Common myeloid progenitor, CD34-positive (primary cell): ENCODE measurements around the gene C16orf90. TPM values are rescaled to one million over a fixed set of nuclear protein-coding genes. Genes with fewer than 3 reads are reported as not detected.

ENCODE experiments used
- CTCF ChIA-PET: fragments of 350-600 bp; sonication (Branson Sonifier 250); formaldehyde crosslinking; loops from one replicate; lab custom pipeline; 2021; ENCODE audit warnings: antibody characterized with exemption; lab: Charles Lee
- POLR2A ChIA-PET: fragments of 350-600 bp; sonication (Branson Sonifier 250); formaldehyde crosslinking; loops from one replicate; lab custom pipeline; 2021; ENCODE audit warnings: antibody characterized with exemption; lab: Charles Lee
- DNase-seq, 3 donors: peaks; one replicate each; pipeline versions ENCODE4 v3.0.0 to v3.0.0-alpha.2; 2013
- H3K27ac ChIP-seq, 2 experiments: 1 replicate in 1 of 2; 2 replicates in 1 of 2; pipeline ENCODE4 v1.7.0; 2013; ENCODE audit warnings: inconsistent platforms in 2 of 2, low read length in 2 of 2, mild to moderate bottlenecking in 2 of 2, low read depth in 1 of 2, moderate library complexity in 1 of 2; ENCODE audit not compliant: severe bottlenecking in 2 of 2, insufficient read depth in 1 of 2, poor library complexity in 1 of 2
- H3K27me3 ChIP-seq, 5 experiments: replicated peaks in 2 of 5; 1 replicate in 3 of 5; 2 replicates in 2 of 5; pipeline versions ENCODE4 v1.6.1 to v1.7.0; 2013; ENCODE audit warnings: low read length in 4 of 5, mild to moderate bottlenecking in 2 of 5, moderate library complexity in 2 of 5, inconsistent platforms in 1 of 5; ENCODE audit not compliant: insufficient read depth in 5 of 5, control insufficient read depth in 4 of 5
- H3K36me3 ChIP-seq, 4 experiments: 1 replicate in 2 of 4; 2 replicates in 2 of 4; pipeline versions ENCODE4 v1.6.1 to v1.7.0; 2013; ENCODE audit warnings: low read length in 3 of 4, control low read depth in 1 of 4, mild to moderate bottlenecking in 1 of 4; ENCODE audit not compliant: control insufficient read depth in 4 of 4, insufficient read depth in 4 of 4
- H3K4me1 ChIP-seq, 4 experiments: 1 replicate in 3 of 4; 2 replicates in 1 of 4; pipeline versions ENCODE4 v1.6.1 to v1.7.1; 2013; ENCODE audit warnings: low read length in 3 of 4, mild to moderate bottlenecking in 3 of 4, control low read depth in 1 of 4, inconsistent platforms in 1 of 4, moderate library complexity in 1 of 4; ENCODE audit not compliant: control insufficient read depth in 4 of 4, insufficient read depth in 4 of 4; ENCODE audit errors: control extremely low read depth in 1 of 4
- H3K4me3 ChIP-seq, 7 experiments: 1 replicate in 4 of 7; 2 replicates in 3 of 7; pipeline versions ENCODE4 v1.5.1 to v1.7.0; 2013; ENCODE audit warnings: mild to moderate bottlenecking in 7 of 7, low read length in 6 of 7, moderate library complexity in 6 of 7, inconsistent platforms in 2 of 7, low read depth in 2 of 7, control low read depth in 1 of 7; ENCODE audit not compliant: insufficient read depth in 4 of 7, control insufficient read depth in 1 of 7; ENCODE audit errors: extremely low read depth in 1 of 7
- H3K9me3 ChIP-seq, 5 experiments: 1 replicate in 4 of 5; 2 replicates in 1 of 5; pipeline versions ENCODE4 v1.6.1 to v1.7.1; 2013; ENCODE audit warnings: low read length in 4 of 5, mild to moderate bottlenecking in 2 of 5, inconsistent platforms in 1 of 5, low read depth in 1 of 5, moderate library complexity in 1 of 5; ENCODE audit not compliant: control insufficient read depth in 4 of 5, insufficient read depth in 2 of 5; ENCODE audit errors: control extremely low read depth in 1 of 5
- WGBS: methylation state at CpG from one replicate; pipeline ENCODE4 v1.1.5; 2013; ENCODE audit not compliant: insufficient coverage; 5-methylcytosine and 5-hydroxymethylcytosine counted together
- polyA plus RNA-seq: library from polyadenylated mRNA; unstranded; fragments of 120-200 nt; gene quantifications from one replicate; pipeline ENCODE4 v1.2.1, GENCODE V29; 2013

C16orf90 gene
- not detected for polyA plus RNA-seq

DNA sequence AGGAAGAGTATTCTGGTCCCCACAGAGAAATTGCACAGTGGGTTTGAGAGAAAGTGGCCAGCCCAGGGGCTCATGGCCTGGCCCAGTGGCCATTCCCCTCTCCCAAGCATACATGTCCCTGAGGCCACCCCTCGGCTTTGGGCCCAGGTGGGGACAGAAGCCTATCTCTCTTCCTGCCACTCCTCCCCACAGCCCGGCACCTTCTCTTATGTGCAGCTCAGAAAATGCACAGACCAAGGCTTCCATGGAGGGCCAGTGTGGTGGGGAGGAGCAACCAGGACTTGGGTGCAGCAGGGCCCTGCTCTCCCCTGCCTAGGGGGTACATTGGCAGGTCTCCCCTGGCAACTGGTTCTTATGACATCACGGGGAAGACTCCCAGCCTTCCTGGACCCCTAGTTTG, at the start of gene C16orf90:
C16orf90 (minus strand) TSS at position 314 of the 400 bp plus-strand sequence; CDS start at position 246, 68 bp downstream.
- Histone ChIP-seq H3K27me3 (no peaks in the 10 kb centered on the region), H3K27ac (no peak within 1 kb of the TSS), H3K4me3 (no peak within 1 kb of the TSS), H3K36me3 (no peaks in the 10 kb centered on the region), H3K9me3 (no peaks in the 10 kb centered on the region), H3K4me1 (peaks cover 0 to 14% (median 4%) of the 10 kb centered on the region in 4 experiments)
- DNase-seq: no peak
- WGBS: no CpG with 5 or more reads among the region's 3 CpGs
- ChIA-PET POLR2A (no interaction called here), CTCF (no interaction called here)

DNA sequence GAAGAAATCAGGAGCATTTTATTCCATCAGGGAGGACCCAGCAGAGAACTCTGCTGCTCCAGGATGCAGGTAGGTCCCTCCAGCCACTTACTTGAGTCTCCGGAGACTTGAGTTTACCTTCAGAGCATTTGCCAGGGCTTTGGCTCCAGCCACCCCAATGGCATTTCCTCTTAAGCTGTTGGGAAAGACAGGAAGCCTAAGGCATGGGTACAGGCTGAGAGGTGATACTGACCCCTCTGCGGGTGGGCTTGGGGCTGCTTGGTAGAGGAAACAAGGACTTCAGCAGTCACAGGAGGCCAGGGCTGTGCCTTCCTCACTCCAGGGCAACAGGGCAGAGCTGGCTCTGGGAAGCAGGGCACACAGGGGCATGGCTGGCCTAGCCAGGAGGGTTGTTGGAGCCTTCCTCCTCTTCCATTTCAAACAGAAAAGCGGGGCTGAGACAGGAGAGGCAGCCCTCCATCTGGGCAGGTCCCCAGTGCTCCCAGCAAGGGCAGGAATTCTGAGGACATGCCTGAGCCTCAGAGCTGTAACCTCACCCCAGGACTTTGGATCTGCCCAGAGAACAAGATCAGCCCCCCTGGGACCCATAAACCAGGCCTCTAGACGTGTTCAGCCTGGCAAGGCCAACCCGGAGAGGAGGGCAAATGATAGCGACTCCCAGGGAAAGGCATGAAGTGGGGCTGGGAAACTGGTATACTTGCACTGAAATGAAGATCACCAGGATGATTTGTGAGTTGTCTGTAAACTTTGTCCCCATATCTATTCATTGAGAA, 47.5 kb upstream of the C16orf90 start:
- POLR2A ChIA-PET: no interaction called here
- Histone ChIP-seq H3K36me3 (peaks cover 6 to 72% (median 35%) of the 10 kb centered on the region in 4 experiments), H3K4me3 (no peak overlapping the region), H3K4me1 (no peaks in the 10 kb centered on the region), H3K9me3 (no peaks in the 10 kb centered on the region), H3K27me3 (no peaks in the 10 kb centered on the region), H3K27ac (no peak overlapping the region)
- DNase-seq: no peak
- CTCF ChIA-PET: no interaction called here
- 98% methylated on average over 4 of the region's 6 CpGs for WGBS

- 96% methylated on average over 11 of the region's 13 CpGs for WGBS
- H3K27me3 ChIP-seq: no peaks in the 10 kb centered on the region
- no peak for DNase-seq
- H3K4me1 ChIP-seq: no peaks in the 10 kb centered on the region
- H3K36me3 ChIP-seq: peaks cover 9 to 65% (median 32%) of the 10 kb centered on the region in 4 experiments
- CTCF ChIA-PET: no interaction called here
- H3K4me3 ChIP-seq: no peak overlapping the region
- POLR2A ChIA-PET: no interaction called here
- no peaks in the 10 kb centered on the region for H3K9me3 ChIP-seq
- no peak overlapping the region for H3K27ac ChIP-seq
Measured at GRCh38 chr16:3541527-3542155, 46.4 kb upstream of the C16orf90 start.

DNA sequence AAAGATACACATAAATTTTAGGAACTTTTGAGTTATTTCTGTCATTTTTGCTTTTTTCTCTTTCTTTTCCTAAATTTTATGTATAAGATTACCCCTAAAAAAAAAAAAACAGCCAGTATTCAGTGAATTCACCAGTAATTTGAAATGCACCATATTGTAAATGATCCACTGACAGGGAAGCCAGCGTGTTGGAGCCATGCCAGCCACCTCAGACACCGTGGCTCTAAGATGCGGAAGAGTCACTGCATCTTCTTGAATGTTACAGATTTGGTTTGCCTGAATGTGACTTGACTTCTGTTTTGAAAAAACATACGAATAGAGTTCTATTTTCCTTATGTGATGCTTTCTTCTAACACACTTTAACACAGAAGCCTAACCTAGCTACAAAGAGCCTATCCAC, 42.9 kb upstream of the C16orf90 start:
- Histone ChIP-seq H3K4me1 (no peaks in the 10 kb centered on the region), H3K27ac (no peak overlapping the region), H3K36me3 (peaks cover 11 to 60% (median 35%) of the 10 kb centered on the region in 4 experiments), H3K4me3 (no peak overlapping the region), H3K27me3 (no peaks in the 10 kb centered on the region), H3K9me3 (no peaks in the 10 kb centered on the region)
- 100% methylated on average over 4 of the region's 4 CpGs for WGBS
- CTCF ChIA-PET: no interaction called here
- POLR2A ChIA-PET: no interaction called here
- no peak for DNase-seq

DNA sequence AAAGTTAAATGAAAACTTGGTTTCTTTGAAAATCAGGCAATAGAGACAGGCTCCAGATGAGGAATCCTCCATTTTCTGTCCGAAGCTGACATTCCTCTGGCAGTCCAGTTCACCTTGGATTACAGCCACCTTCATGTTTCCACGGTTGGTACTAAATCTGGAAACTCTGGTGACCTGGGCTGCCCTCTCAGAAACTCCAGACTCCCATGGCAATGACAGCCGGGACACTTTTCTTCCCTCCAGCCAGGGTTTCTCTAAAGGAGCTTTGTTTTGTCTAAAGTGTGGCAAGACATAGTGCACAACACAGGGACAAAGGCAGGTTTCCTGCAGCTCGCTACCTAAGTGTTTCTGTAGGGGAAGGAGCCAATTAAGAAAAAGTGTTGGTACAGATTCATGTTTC, 41.6 kb upstream of the C16orf90 start:
- Histone ChIP-seq H3K4me1 (no peaks in the 10 kb centered on the region), H3K9me3 (no peaks in the 10 kb centered on the region), H3K4me3 (no peak overlapping the region), H3K27me3 (no peaks in the 10 kb centered on the region), H3K27ac (no peak overlapping the region), H3K36me3 (peaks cover 10 to 57% (median 37%) of the 10 kb centered on the region in 4 experiments)
- ChIA-PET CTCF (interaction anchor here (1.3 to 1.6 kb wide), 2 partner anchors 11 to 13 kb away, joined by 4 to 6 read pairs; no protein-coding TSS in a partner anchor), POLR2A (no interaction called here)
- no peak for DNase-seq
- WGBS: 100% methylated on average over 3 of the region's 4 CpGs

DNA sequence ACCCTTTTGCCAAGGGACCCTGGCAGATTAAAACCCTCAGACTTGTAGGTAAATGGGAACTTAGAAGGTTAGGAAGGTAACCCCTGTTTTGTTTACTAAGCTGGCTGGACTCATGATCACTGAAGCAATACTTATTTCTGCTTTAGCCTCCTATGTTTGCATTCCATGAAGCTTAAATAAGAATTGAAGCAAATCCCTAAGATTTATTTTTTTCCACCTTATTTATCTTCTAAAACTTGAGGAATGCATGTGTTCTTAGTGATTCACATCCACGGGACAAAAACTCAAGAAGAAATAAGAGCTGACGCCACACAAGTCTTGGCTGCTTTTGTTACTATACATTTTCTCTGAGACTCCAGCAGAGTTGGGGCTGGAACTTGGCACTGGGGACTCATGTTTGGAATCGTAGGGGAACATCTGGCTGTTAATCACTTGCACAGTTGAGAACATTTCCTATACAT, 41.0 kb upstream of the C16orf90 start:
- no peaks in the 10 kb centered on the region for H3K4me1 ChIP-seq
- H3K36me3 ChIP-seq: peaks cover 10 to 52% (median 33%) of the 10 kb centered on the region in 4 experiments
- no peaks in the 10 kb centered on the region for H3K27me3 ChIP-seq
- no peak overlapping the region for H3K4me3 ChIP-seq
- no peaks in the 10 kb centered on the region for H3K9me3 ChIP-seq
- H3K27ac ChIP-seq: no peak overlapping the region
- DNase-seq: no peak
- CTCF ChIA-PET: interaction anchor here (0.6 to 1.6 kb wide), 3 partner anchors 10 to 515 kb away, joined by 3 to 6 read pairs (median 4); no protein-coding TSS in a partner anchor
- WGBS: 100% methylated on average over 3 of the region's 3 CpGs
- POLR2A ChIA-PET: no interaction called here

DNA sequence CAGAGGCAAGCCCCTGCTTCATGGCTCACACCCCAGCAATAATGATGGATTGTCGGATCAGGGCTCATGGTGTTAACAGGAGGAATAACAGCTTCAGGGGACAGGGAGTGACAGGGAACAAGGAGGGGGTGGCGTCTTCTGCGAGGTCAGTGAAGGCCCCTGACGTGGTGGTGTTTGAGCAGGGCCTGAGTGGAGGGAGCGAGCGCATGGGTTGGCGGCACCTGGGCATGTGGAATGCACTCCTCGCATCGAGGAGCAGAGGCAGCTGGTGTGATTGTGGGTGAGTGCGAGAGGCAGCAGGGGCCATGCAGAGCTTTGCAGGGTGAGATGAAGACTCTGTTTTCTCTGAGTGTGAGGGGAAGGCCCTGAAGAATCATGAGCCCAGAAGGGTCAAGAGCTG, 38.8 kb upstream of the C16orf90 start:
- POLR2A ChIA-PET: no interaction called here
- H3K27me3 ChIP-seq: no peaks in the 10 kb centered on the region
- H3K9me3 ChIP-seq: no peaks in the 10 kb centered on the region
- H3K4me3 ChIP-seq: no peak overlapping the region
- CTCF ChIA-PET: interaction anchor here (2.2 kb wide), 1 partner anchor 10 kb away, joined by 9 read pairs; no protein-coding TSS in a partner anchor
- DNase-seq: no peak
- no peaks in the 10 kb centered on the region for H3K4me1 ChIP-seq
- peaks cover 8 to 46% (median 32%) of the 10 kb centered on the region in 4 experiments for H3K36me3 ChIP-seq
- 86% methylated on average over 5 of the region's 10 CpGs for WGBS
- H3K27ac ChIP-seq: no peak overlapping the region
